ENCODE data around the gene NEMP2.
A peak's percentile ranks its signal among the peaks of the same experiment; 100 is the strongest.

NEMP2 gene

GRCh38 chr2:190554357-190555006 is 20.0 kb upstream of the NEMP2 start:
- DNase-seq (ENCODE audit: low read depth): no peak
- no peak overlapping the region for H3K4me3 ChIP-seq (ENCODE audit: low read depth, low read length)
- TF ChIP-seq CTCF (IDR thresholded peaks at IDR 0.05; ENCODE audit: insufficient read depth, low read depth, low read length, missing control alignments): no peak

GRCh38 chr2:190553254-190553653 is 18.7 kb upstream of the NEMP2 start:
- no peak overlapping the region for H3K4me3 ChIP-seq (ENCODE audit: low read depth, low read length)
- TF ChIP-seq CTCF (IDR thresholded peaks at IDR 0.05; ENCODE audit: insufficient read depth, low read depth, low read length, missing control alignments): no peak
- DNase-seq (ENCODE audit: low read depth): no peak

GRCh38 chr2:190551928-190552327 is 17.4 kb upstream of the NEMP2 start:
- peak; percentile 64 for DNase-seq (ENCODE audit: low read depth)
- TF ChIP-seq CTCF (IDR thresholded peaks at IDR 0.05; ENCODE audit: insufficient read depth, low read depth, low read length, missing control alignments): no peak
- no peak overlapping the region for H3K4me3 ChIP-seq (ENCODE audit: low read depth, low read length)

GRCh38 chr2:190550137-190550536 is 15.6 kb upstream of the NEMP2 start:
- no peak for TF ChIP-seq CTCF (IDR thresholded peaks at IDR 0.05; ENCODE audit: insufficient read depth, low read depth, low read length, missing control alignments)
- DNase-seq (ENCODE audit: low read depth): no peak
- no peak overlapping the region for H3K4me3 ChIP-seq (ENCODE audit: low read depth, low read length)

- no peak for TF ChIP-seq CTCF (IDR thresholded peaks at IDR 0.05; ENCODE audit: insufficient read depth, low read depth, low read length, missing control alignments)
- no peak overlapping the region for H3K4me3 ChIP-seq (ENCODE audit: low read depth, low read length)
- DNase-seq (ENCODE audit: low read depth): no peak
Measured at GRCh38 chr2:190547886-190548285, 13.4 kb upstream of the NEMP2 start.

- no peak overlapping the region for H3K4me3 ChIP-seq (ENCODE audit: low read depth, low read length)
- DNase-seq (ENCODE audit: low read depth): no peak
- TF ChIP-seq CTCF (IDR thresholded peaks at IDR 0.05; ENCODE audit: insufficient read depth, low read depth, low read length, missing control alignments): no peak
Measured at GRCh38 chr2:190546734-190547133, 12.2 kb upstream of the NEMP2 start.

Measured in GM12865 (cell line).